H1 (cell line): Measurements from ENCODE around the gene NOC2L. TPM values are rescaled to one million over a fixed set of nuclear protein-coding genes. Genes with fewer than 3 reads are reported as not detected.

Source experiments
- EGR1 ChIP-seq: IDR thresholded peaks from 2 replicates; pipeline ENCODE4 v1.6.1; 2011; ENCODE audit warnings: low read depth, low read length, borderline replicate concordance
- SUZ12 ChIP-seq: fragments of 200-600 bp; sonication (generic); IDR thresholded peaks from 2 replicates; pipeline ENCODE4 v1.6.1; 2012; ENCODE audit warnings: mild to moderate bottlenecking, inconsistent platforms, low read length, moderate library complexity, mixed read lengths
- polyA plus RNA-seq, 7 experiments: library from polyadenylated mRNA; depleted of rRNA in 3 of 7; stranded (reverse) in 5 of 7; unstranded in 2 of 7; fragments of >200 nt in 5 of 7; fragments of 200-250 nt in 2 of 7; gene quantifications; 1 replicate in 5 of 7; 2 replicates in 1 of 7; 4 replicates in 1 of 7; pipeline versions ENCODE4 v1.2.1 to v1.2.3, GENCODE V29; 2011 to 2013; ENCODE audit warnings: missing spikeins in 2 of 7, mixed read lengths in 2 of 7
- total RNA-seq: library from RNA; stranded (reverse); fragmentation: NEBNext Ultra II Directional; extraction: Animal tissue kit (Norgen Biotek cat#: 25700); gene quantifications from 2 replicates; pipeline ENCODE4 v1.2.1, GENCODE V29; 2021

Gene NOC2L
- total and polyA plus RNA-seq, 2 of the 8 experiments (the other 6 are each of a cell fraction or from before 2014, with no cell fraction given): 74.7 to 130 TPM

- no peak for TF ChIP-seq EGR1
- TF ChIP-seq SUZ12: no peak
Measured at GRCh38 chr1:932776-933602, 26.1 kb downstream of the NOC2L start (continued).
